Pancreas (tissue), 10 donors: ENCODE data around the gene CHRNA5. TPM values are rescaled to one million over a fixed set of nuclear protein-coding genes. Genes with fewer than 3 reads are reported as not detected.

Experiments used
- ATAC-seq, 4 donors: fragments of 200-7000 bp; cut with Tn5 transposase; one replicate each; pipeline versions ENCODE4 v1.8.0 to v1.9.1; 2020; ENCODE audit warnings: mild to moderate bottlenecking in 4 of 4, moderate library complexity in 4 of 4
- DNase-seq, 6 donors: peaks; one replicate each; pipeline ENCODE4 v3.0.0-alpha.2; 2020
- FAIRE-seq: peaks from 2 replicates; lab custom pipeline; 2012; peaks lifted over from hg19 to GRCh38; lab: Jason Lieb, UNC
- H3K27ac ChIP-seq, 4 donors: fragments of 200-600 bp; sonication (generic); 1 replicate in 3 of 4; 2 replicates in 1 of 4; pipeline versions ENCODE4 v1.5.0 to v1.8.0; 2020
- H3K27me3 ChIP-seq, 4 donors: fragments of 200-600 bp; one replicate each; pipeline ENCODE4 v1.8.0; 2021
- H3K36me3 ChIP-seq, 3 donors: fragments of 200-600 bp; sonication (generic) in 1 of 3; one replicate each; pipeline versions ENCODE4 v1.5.0 to v1.8.0; 2020 to 2021
- H3K4me1 ChIP-seq, 3 donors: fragments of 200-600 bp; one replicate each; pipeline ENCODE4 v1.8.0; 2021
- H3K4me3 ChIP-seq, 4 donors: fragments of 200-600 bp; sonication (generic) in 2 of 4; one replicate each; pipeline versions ENCODE4 v1.5.0 to v1.8.0; 2020 to 2021
- H3K9me3 ChIP-seq, 4 donors: fragments of 200-600 bp; one replicate each; pipeline ENCODE4 v1.8.0; 2021
- CTCF ChIP-seq, 4 donors: fragments of 200-600 bp; sonication (generic) in 3 of 4; IDR thresholded peaks; one replicate each; pipeline versions ENCODE4 v1.5.0 to v1.8.0; 2021; ENCODE audit warnings: antibody characterized with exemption in 4 of 4
- WGBS, 2 donors: extraction: QIAGEN DNeasy Blood & Tissue Kit; methylation state at CpG; one replicate each; pipeline ENCODE4 v1.1.7; 2013; 5-methylcytosine and 5-hydroxymethylcytosine counted together
- intact Hi-C, 3 donors: fragments of 100-400 bp; cut with DNase I; formaldehyde crosslinking; loops; one replicate each; pipeline versions ENCODE4 v1.11.1 to v1.14.2; 2022
- polyA plus RNA-seq, 2 donors: library from polyadenylated mRNA; stranded (reverse); fragments of 200-250 nt; gene quantifications; one replicate each; pipeline ENCODE4 v1.2.3, GENCODE V29; 2013
- total RNA-seq, 6 donors: library from RNA; stranded (reverse); fragmentation: NEBNext Ultra II Directional in 4 of 6; extraction: Animal tissue kit (Norgen Biotek cat#: 25700) in 4 of 6; gene quantifications; one replicate each; pipeline versions ENCODE4 v1.2.1 to v1.2.4, GENCODE V29; 2021 to 2023
- donor health status: healthy with polysubstance abuse.
- donor health status: DM: no; HTN: no; CAD: no; lungs with moderate emphysema.
- donor health status: DM: no; HTN: no; CAD: no.
- donor health status: control.
- donor health status: control.
- donor health status: Bipolar disorder and iron deficiency.
- donor health status: DM: yes; HTN: yes; CAD: no.
- donor health status: DM: no; HTN: no; CAD: no.
- donor health status: DM: no; HTN: no; CAD: no.
- donor health status: DM: yes; HTN: yes; CAD: no.

Gene CHRNA5
- total and polyA plus RNA-seq, 8 donors: 0.80 to 2.9 (median 1.8) TPM

DNA sequence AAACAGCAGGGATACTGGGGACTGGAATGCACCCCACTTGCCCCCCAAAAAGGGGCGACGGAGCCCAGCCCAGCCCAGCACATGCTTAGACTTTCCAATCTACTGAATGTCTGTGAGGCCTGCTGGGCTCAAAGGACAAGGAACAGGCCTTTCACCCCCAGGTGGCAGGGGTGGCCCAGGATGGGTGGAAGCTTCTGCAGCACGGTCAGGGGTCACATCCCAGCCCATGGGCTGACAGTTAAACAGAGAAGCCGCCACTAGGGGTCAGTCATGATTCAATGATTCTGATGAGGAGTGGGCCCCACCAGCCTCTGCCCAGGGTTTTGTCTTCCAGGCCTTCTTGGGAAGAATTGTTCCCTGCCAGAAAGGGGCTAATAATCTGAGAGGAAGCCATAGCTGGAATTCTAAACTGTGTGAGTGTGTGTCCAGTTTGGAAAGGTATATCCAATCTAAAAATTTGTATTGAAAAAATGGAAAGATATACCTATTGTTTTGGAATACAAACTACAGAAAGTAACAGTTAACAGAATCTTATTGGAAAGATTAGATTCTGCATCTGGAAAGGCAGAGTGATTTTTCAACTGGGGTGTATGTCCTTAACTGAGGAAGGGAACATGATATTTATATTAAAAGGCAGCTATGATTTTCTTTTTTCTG, 73.5 kb downstream of the CHRNA5 start:
- Histone ChIP-seq H3K4me1 (no peaks in the 10 kb centered on the region), H3K36me3 (no peaks in the 10 kb centered on the region), H3K27ac (no peak overlapping the region), H3K27me3 (no peaks in the 10 kb centered on the region), H3K9me3 (no peaks in the 10 kb centered on the region), H3K4me3 (no peak overlapping the region)
- peak in 2 of 6 donors; percentile 43 to 50 for DNase-seq
- intact Hi-C loops: no loop called here
- TF ChIP-seq CTCF (IDR thresholded peaks at IDR 0.05): peak; percentile 19 to 44 (median 37)
- FAIRE-seq: no peak
- 41 to 50% methylated on average over 4 of the region's 4 CpGs for WGBS, 2 donors
- ATAC-seq: peak; percentile 50 to 74 (median 72)

DNA sequence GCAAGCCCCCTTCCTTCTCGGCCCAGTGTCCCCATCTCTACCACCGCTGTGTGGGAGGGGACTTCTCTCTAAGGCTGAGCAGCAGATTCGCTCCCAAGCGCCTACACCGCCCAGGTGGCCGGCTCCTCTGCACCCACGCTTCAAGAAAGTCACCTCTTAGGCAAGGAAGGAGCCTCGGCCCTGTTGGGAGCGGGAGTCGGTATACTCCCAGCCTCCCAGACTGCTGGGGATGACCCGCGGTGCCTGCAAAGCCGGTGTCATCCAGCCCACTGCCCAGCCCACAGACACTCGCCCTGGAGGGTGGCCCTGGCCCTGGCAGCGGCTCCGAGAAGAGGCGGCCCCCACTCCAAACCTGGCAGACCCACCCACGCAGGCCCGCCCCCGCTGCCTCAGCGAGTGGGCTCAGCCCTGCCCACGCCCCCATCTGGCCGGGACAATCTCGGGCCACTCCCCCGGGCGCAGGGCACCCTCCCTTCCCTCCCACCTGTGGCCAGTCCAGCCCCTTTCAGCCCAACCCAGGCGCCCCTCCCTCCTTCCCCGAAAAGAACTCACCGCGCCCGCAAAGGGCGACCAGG, 75.3 kb downstream of the CHRNA5 start:
- peak; percentile 26 to 74 (median 48) for ATAC-seq

GRCh38 chr15:78641102-78641748, 75.9 kb downstream of the CHRNA5 start, which contains the start of gene CHRNB4:
CHRNB4 (minus strand) TSS chr15:78641210; CDS start chr15:78641133, 77 bp downstream.
- WGBS, 2 donors: 18% methylated on average over 43 to 47 of the region's 47 CpGs
- intact Hi-C loops: no loop called here
- Histone ChIP-seq H3K27ac (no peak within 1 kb of the TSS), H3K9me3 (no peaks in the 10 kb centered on the region), H3K36me3 (no peaks in the 10 kb centered on the region), H3K4me3 (peak within 1 kb of the TSS; percentile 11 to 48 (median 26)), H3K27me3 (no peaks in the 10 kb centered on the region), H3K4me1 (no peaks in the 10 kb centered on the region)
- FAIRE-seq (no peak), ATAC-seq (peak; percentile 48 to 84 (median 71)), DNase-seq (peak in 1 of 6 donors; percentile 68)
- no peak for TF ChIP-seq CTCF (IDR thresholded peaks at IDR 0.05)

More for the DNA sequence above, 75.3 kb downstream of the CHRNA5 start:
- FAIRE-seq: no peak
- intact Hi-C loops: no loop called here
- TF ChIP-seq CTCF (IDR thresholded peaks at IDR 0.05): no peak
- peak in 1 of 6 donors; percentile 68 for DNase-seq
- 23 to 25% methylated on average over 27 to 32 of the region's 32 CpGs for WGBS, 2 donors
- H3K27me3 ChIP-seq: no peaks in the 10 kb centered on the region
- H3K9me3 ChIP-seq: no peaks in the 10 kb centered on the region
- H3K4me3 ChIP-seq: peak overlapping the region; percentile 11 to 48 (median 26)
- H3K27ac ChIP-seq: no peak overlapping the region
- H3K4me1 ChIP-seq: no peaks in the 10 kb centered on the region
- no peaks in the 10 kb centered on the region for H3K36me3 ChIP-seq

DNA sequence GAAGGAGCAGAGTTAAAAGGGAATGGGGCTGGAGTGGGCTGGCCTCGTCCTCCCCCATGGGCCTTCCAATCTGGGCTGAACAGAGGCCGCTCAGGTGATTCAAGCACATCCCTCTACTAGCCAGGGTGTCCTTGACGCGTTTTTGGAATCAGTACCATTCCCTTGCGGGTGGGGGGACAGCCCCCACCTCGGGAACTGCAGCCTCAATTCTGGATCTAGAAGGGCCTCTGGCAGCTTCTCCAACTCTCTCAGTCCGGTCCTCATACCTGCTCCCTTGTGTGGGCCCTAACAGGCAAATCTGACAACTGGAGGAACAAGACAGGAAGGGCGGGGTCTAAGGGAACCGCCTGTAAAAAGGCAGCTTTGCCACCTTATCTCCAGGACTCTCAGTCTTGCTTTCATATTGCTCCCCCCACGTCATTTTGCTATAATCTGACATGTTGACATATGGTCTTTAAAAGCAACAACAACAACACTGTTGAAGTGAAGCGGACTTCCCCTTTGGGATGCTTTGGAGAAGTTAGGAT, 76.5 kb downstream of the CHRNA5 start:
- Histone ChIP-seq H3K4me1 (no peaks in the 10 kb centered on the region), H3K4me3 (no peak overlapping the region), H3K36me3 (no peaks in the 10 kb centered on the region), H3K9me3 (no peaks in the 10 kb centered on the region), H3K27ac (no peak overlapping the region), H3K27me3 (no peaks in the 10 kb centered on the region)
- no peak for DNase-seq
- FAIRE-seq: no peak
- intact Hi-C loops: no loop called here
- no peak for ATAC-seq
- 71 to 72% methylated on average over 11 of the region's 11 CpGs for WGBS, 2 donors
- TF ChIP-seq CTCF (IDR thresholded peaks at IDR 0.05): no peak
